ENCODE measurements around the gene TOB2. TPM values are rescaled to one million over a fixed set of nuclear protein-coding genes. Genes with fewer than 3 reads are reported as not detected.

Gene TOB2
- total and polyA plus RNA-seq, 2 donors from 2014 or later, result 20.8 to 54.3 TPM

DNA sequence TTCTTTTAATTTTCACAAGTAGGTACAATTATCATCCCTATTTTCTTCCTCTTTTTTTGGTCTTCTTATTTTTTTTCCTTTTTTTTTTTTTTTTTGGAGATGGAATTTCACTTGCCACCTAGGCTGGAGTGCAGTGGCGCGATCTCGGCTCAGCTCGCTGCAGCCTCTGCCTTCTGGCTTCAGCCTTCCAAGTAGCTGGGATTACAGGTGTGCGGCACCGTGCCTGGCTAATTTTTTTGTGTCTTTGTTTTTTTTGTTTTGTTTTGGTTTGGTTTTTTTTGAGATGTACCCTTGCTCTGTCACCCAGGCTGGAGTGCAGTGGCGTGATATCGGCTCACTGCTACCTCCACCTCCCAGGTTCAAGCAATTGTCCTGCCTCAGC is 16.7 kb downstream of the TOB2 start:
- Histone ChIP-seq H3K36me3 (ENCODE audit: control insufficient read depth in 2 of 3, insufficient read depth in 3 of 3, low read length in 3 of 3) (peaks cover 2 to 30% (median 9%) of the 10 kb centered on the region in 3 donors), H3K9me3 (ENCODE audit: control insufficient read depth in 2 of 3, insufficient read depth in 1 of 3, low read length in 3 of 3) (no peaks in the 10 kb centered on the region), H3K27ac (ENCODE audit: low read depth in 2 of 2, low read length in 2 of 2) (no peak overlapping the region), H3K4me1 (ENCODE audit: control insufficient read depth in 2 of 3, insufficient read depth in 2 of 3, low read depth in 1 of 3, low read length in 3 of 3) (no peaks in the 10 kb centered on the region), H3K9ac (ENCODE audit: low read length in 3 of 3) (no peak overlapping the region), H3K27me3 (ENCODE audit: control insufficient read depth, insufficient read depth, low read length) (no peaks in the 10 kb centered on the region), H3K4me3 (ENCODE audit: low read length in 3 of 3) (no peak overlapping the region)
- intact Hi-C loops (cut with DNase I), result no loop called here
- TF ChIP-seq, protein P1, sequence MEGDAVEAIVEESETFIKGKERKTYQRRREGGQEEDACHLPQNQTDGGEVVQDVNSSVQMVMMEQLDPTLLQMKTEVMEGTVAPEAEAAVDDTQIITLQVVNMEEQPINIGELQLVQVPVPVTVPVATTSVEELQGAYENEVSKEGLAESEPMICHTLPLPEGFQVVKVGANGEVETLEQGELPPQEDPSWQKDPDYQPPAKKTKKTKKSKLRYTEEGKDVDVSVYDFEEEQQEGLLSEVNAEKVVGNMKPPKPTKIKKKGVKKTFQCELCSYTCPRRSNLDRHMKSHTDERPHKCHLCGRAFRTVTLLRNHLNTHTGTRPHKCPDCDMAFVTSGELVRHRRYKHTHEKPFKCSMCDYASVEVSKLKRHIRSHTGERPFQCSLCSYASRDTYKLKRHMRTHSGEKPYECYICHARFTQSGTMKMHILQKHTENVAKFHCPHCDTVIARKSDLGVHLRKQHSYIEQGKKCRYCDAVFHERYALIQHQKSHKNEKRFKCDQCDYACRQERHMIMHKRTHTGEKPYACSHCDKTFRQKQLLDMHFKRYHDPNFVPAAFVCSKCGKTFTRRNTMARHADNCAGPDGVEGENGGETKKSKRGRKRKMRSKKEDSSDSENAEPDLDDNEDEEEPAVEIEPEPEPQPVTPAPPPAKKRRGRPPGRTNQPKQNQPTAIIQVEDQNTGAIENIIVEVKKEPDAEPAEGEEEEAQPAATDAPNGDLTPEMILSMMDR (IDR thresholded peaks at IDR 0.05; ENCODE audit: borderline replicate concordance, extremely low read depth, insufficient read depth), result no peak
- FAIRE-seq (no peak), DNase-seq (no peak)

DNA sequence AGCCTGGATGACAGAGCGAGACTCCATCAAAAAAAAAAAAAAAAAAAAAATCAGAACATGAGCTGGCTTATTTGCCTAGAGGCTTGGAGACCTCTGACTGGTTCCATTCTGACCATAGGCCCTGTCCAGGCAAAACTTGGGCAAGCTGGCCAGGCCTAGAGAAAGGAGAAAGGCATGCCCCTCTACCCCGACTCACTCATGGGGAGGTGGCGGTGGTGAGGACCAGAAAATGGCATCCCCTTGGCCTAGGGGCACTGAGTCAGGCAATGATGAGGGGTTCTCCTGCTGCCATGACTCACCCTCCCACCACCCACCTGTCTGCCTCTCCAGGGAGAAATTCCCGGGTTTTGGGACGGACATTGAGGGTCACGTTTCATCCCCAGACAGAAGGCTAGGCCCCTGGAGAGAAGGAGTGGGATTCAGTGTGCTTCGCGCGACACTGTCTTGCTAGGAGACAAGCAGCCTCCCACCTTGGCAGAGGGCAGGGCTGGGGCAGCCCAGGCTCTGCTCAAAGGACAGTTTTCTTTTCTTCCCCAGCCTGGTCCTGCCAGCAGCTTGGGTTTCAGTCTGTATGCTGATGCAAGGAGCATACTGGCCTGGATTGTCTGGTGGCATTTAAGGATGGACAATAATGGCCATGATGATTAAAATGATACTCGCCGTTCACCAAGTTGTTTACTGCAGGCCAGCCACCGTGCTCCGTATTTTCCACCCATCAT is 17.2 kb downstream of the TOB2 start:
- peaks cover 2 to 25% (median 9%) of the 10 kb centered on the region in 3 donors for H3K36me3 ChIP-seq (ENCODE audit: control insufficient read depth in 2 of 3, insufficient read depth in 3 of 3, low read length in 3 of 3)
- H3K27ac ChIP-seq (ENCODE audit: low read depth in 2 of 2, low read length in 2 of 2), result no peak overlapping the region
- intact Hi-C loops (cut with DNase I), result no loop called here

DNA sequence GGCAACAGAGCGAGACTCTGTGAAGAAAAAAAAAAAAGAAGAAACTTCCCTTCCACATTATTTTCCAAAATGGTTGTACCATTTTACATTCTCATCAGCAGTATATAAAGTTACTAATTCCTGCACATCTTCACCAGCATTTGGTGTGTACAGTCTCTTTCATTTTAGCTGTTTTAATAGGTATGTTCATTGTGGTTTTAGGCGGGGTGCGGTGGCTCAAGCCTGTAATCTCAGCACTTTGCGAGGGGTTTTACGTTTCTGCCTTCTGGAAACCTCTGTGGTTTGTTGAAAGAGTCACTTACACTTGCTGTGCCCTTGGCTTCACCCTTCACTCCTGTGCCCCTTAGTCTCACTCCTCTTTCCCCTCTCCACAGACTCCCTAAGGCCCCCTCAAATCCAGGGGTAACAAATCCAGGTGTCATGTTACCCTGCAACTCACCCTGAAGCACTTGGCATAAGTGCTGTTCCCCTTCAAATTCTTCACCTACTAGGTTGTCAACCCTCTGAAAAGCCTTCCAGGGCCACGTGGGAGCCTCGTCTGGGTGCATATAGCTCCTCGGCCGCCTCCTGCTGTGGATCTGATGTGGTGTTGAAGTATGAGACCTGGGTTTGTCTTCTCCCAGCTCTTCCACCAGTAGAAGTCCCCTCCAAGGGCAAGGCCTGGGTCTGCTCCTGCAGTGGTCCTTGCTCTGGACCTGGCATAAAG is 20.8 kb downstream of the TOB2 start:
- H3K27me3 ChIP-seq (ENCODE audit: control insufficient read depth, insufficient read depth, low read length), result no peaks in the 10 kb centered on the region
- no peak overlapping the region for H3K27ac ChIP-seq (ENCODE audit: low read depth in 2 of 2, low read length in 2 of 2)
- H3K4me3 ChIP-seq (ENCODE audit: low read length in 3 of 3), result no peak overlapping the region
- no peaks in the 10 kb centered on the region for H3K4me1 ChIP-seq (ENCODE audit: control insufficient read depth in 2 of 3, insufficient read depth in 2 of 3, low read depth in 1 of 3, low read length in 3 of 3)
- intact Hi-C loops (cut with DNase I), result no loop called here
- H3K36me3 ChIP-seq (ENCODE audit: control insufficient read depth in 2 of 3, insufficient read depth in 3 of 3, low read length in 3 of 3), result peaks cover 2 to 12% (median 6%) of the 10 kb centered on the region in 3 donors
- no peaks in the 10 kb centered on the region for H3K9me3 ChIP-seq (ENCODE audit: control insufficient read depth in 2 of 3, insufficient read depth in 1 of 3, low read length in 3 of 3)
- FAIRE-seq (no peak), DNase-seq (no peak)
- TF ChIP-seq, protein P1 (IDR thresholded peaks at IDR 0.05; ENCODE audit: borderline replicate concordance, extremely low read depth, insufficient read depth), result no peak
- no peak overlapping the region for H3K9ac ChIP-seq (ENCODE audit: low read length in 3 of 3)

More for the DNA sequence above, 17.2 kb downstream of the TOB2 start:
- H3K9me3 ChIP-seq (ENCODE audit: control insufficient read depth in 2 of 3, insufficient read depth in 1 of 3, low read length in 3 of 3), result no peaks in the 10 kb centered on the region
- no peaks in the 10 kb centered on the region for H3K4me1 ChIP-seq (ENCODE audit: control insufficient read depth in 2 of 3, insufficient read depth in 2 of 3, low read depth in 1 of 3, low read length in 3 of 3)
- no peak overlapping the region for H3K4me3 ChIP-seq (ENCODE audit: low read length in 3 of 3)
- no peak for FAIRE-seq
- TF ChIP-seq, protein P1 (IDR thresholded peaks at IDR 0.05; ENCODE audit: borderline replicate concordance, extremely low read depth, insufficient read depth), result no peak
- no peaks in the 10 kb centered on the region for H3K27me3 ChIP-seq (ENCODE audit: control insufficient read depth, insufficient read depth, low read length)
- DNase-seq, result peak in 3 of 5 donors; percentile 22 to 39 (median 31)
- H3K9ac ChIP-seq (ENCODE audit: low read length in 3 of 3), result no peak overlapping the region

All from kidney (tissue), 14 donors.